PC-3 (cell line): ENCODE data around the gene TSC22D4. TPM values are rescaled to one million over a fixed set of nuclear protein-coding genes. Genes with fewer than 3 reads are reported as not detected.

Source experiments
- ATAC-seq: fragments of 200-7000 bp; cut with Tn5 transposase; 2 replicates; pipeline ENCODE4 v1.9.1; 2020; ENCODE audit warnings: mild to moderate bottlenecking, moderate library complexity
- BruUV-seq: library from RNA; stranded (reverse); fragments of 400-500 nt; replicated peaks from 2 replicates; lab custom pipeline; 2021; lab: Mats Ljungman, UMichigan
- CTCF ChIA-PET: fragments of 300-600 bp; sonication (Branson Sonifier 250); formaldehyde crosslinking; loops from one replicate; lab custom pipeline; 2022; ENCODE audit warnings: antibody characterized with exemption; lab: Charles Lee
- POLR2A ChIA-PET: fragments of 300-600 bp; sonication (Branson Sonifier 250); formaldehyde crosslinking; loops from one replicate; lab custom pipeline; 2022; ENCODE audit warnings: antibody characterized with exemption; ENCODE audit not compliant: unreplicated experiment; lab: Charles Lee
- DNase-seq: peaks from one replicate; pipeline ENCODE4 v3.0.0-alpha.2; 2015
- H2AFZ ChIP-seq: fragments of 300-600 bp; sonication (generic); 2 replicates; pipeline ENCODE4 v1.6.0; 2016; ENCODE audit warnings: antibody characterized with exemption, low read length
- H3F3A ChIP-seq: fragments of 300-600 bp; sonication (generic); one replicate; pipeline ENCODE4 v1.6.0; 2017; ENCODE audit warnings: antibody characterized with exemption, low read length, control low read depth, mild to moderate bottlenecking; ENCODE audit not compliant: unreplicated experiment
- H3K27ac ChIP-seq: fragments of 300-600 bp; sonication (generic); 2 replicates; pipeline ENCODE4 v1.5.1; 2016; ENCODE audit warnings: mild to moderate bottlenecking, low read length
- H3K27me3 ChIP-seq: fragments of 300-600 bp; sonication (generic); 2 replicates; pipeline ENCODE4 v1.6.1; 2016; ENCODE audit warnings: low read length, mixed read lengths
- H3K36me3 ChIP-seq: fragments of 300-600 bp; sonication (generic); 2 replicates; pipeline ENCODE4 v1.6.1; 2016; ENCODE audit warnings: low read depth, mixed run types, low read length, mixed read lengths
- H3K4me1 ChIP-seq: fragments of 300-600 bp; sonication (generic); 2 replicates; pipeline ENCODE4 v1.5.1; 2016; ENCODE audit warnings: low read length; ENCODE audit not compliant: insufficient read depth
- H3K4me2 ChIP-seq: fragments of 300-600 bp; sonication (generic); 2 replicates; pipeline ENCODE4 v1.6.0; 2016; ENCODE audit warnings: low read length
- H3K4me3 ChIP-seq: fragments of 300-600 bp; sonication (generic); 2 replicates; pipeline ENCODE4 v1.5.1; 2016; ENCODE audit warnings: mild to moderate bottlenecking, low read length, mixed read lengths
- H3K79me2 ChIP-seq: fragments of 300-600 bp; sonication (generic); 2 replicates; pipeline ENCODE4 v1.6.1; 2017; ENCODE audit warnings: low read length, mixed read lengths
- H3K9ac ChIP-seq: fragments of 300-600 bp; sonication (generic); 2 replicates; pipeline ENCODE4 v1.6.0; 2016; ENCODE audit warnings: mild to moderate bottlenecking, low read length
- H3K9me2 ChIP-seq: fragments of 300-600 bp; sonication (generic); replicated peaks from 2 replicates; pipeline ENCODE4 v1.6.1; 2016; ENCODE audit warnings: mixed run types, low read length, mixed read lengths
- H3K9me3 ChIP-seq: fragments of 300-600 bp; sonication (generic); 2 replicates; pipeline ENCODE4 v1.6.1; 2016; ENCODE audit warnings: low read length, mixed read lengths
- H4K20me1 ChIP-seq: fragments of 300-600 bp; sonication (generic); 2 replicates; pipeline ENCODE4 v1.6.1; 2016; ENCODE audit warnings: low read length, mixed read lengths
- EZH2 ChIP-seq: fragments of 300-600 bp; sonication (generic); IDR thresholded peaks from one replicate; pipeline ENCODE4 v1.6.1; 2017; ENCODE audit warnings: antibody characterized with exemption, mild to moderate bottlenecking, low read length; ENCODE audit not compliant: unreplicated experiment
- EZH2phosphoT487 ChIP-seq: fragments of 300-600 bp; sonication (generic); IDR thresholded peaks from 2 replicates; pipeline ENCODE4 v1.6.1; 2018; ENCODE audit warnings: mild to moderate bottlenecking, antibody characterized with exemption, low read length, borderline replicate concordance
- intact Hi-C: fragments of 100-400 bp; cut with micrococcal nuclease; formaldehyde crosslinking; loops from 2 replicates; pipeline ENCODE4 v1.9.0; 2023
- total RNA-seq: library from RNA; depleted of rRNA; stranded (reverse); fragments of >200 nt; gene quantifications from 2 replicates; pipeline ENCODE4 v1.2.3, GENCODE V29; 2014
- TF ChIP-seq, protein P1 (sequence below): fragments of 300-600 bp; sonication (generic); conservative IDR thresholded peaks from 2 replicates; pipeline ENCODE4 v1.5.1; 2017; ENCODE audit warnings: antibody characterized with exemption, low read depth, mild to moderate bottlenecking, low read length

TSC22D4 gene
- total RNA-seq, 1 experiment from 2014 or later, result 57.1 TPM

DNA sequence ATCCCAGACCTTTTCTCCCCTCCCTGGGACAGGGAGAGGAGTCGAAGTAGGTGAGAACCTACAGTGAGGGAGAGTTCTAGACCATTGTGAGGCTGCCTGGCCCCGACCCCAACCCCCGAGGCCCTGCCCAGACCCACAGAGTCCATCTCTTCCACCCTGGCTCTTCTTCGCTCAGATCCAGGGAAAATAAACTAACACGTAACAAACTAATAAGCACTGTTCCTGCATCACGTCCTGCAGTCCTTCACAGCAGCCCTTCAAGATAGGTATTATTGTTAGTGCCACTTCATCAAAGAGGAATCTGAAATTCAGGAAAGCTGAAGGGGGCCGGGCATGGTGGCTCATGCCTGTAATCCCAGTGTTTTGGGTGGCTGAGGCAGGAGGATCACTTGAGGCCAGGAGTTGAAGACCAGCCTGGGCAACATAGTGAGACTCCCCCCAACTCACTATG lies 14.8 kb downstream of the TSC22D4 start, which contains the start of gene SPACDR:
SPACDR (minus strand) TSS at position 51 of the 451 bp plus-strand sequence. CDS start 235 bp downstream, outside the sequence.
- ChIA-PET CTCF (no interaction called here), POLR2A (no interaction called here)
- DNase-seq, result no peak
- H3K4me2 ChIP-seq, result no peak within 1 kb of the TSS
- ATAC-seq, result no peak
- H3K79me2 ChIP-seq, result no peaks in the 10 kb centered on the region
- no peak within 1 kb of the TSS for H2AFZ ChIP-seq
- H3K9ac ChIP-seq, result no peak within 1 kb of the TSS
- no TSS peak for BruUV-seq
- no peak within 1 kb of the TSS for H3K27ac ChIP-seq
- H4K20me1 ChIP-seq, result no peaks in the 10 kb centered on the region
- no peaks in the 10 kb centered on the region for H3K4me1 ChIP-seq
- H3F3A ChIP-seq, result no peaks in the 10 kb centered on the region
- intact Hi-C loops, result loop anchor here (10.0 kb wide), 1 partner anchor 391 kb away; the partner anchor contains the start of gene SLC12A9
- H3K36me3 ChIP-seq, result no peaks in the 10 kb centered on the region
- no peak within 1 kb of the TSS for H3K4me3 ChIP-seq
- TF ChIP-seq EZH2, result no peak
- TF ChIP-seq, protein P1, sequence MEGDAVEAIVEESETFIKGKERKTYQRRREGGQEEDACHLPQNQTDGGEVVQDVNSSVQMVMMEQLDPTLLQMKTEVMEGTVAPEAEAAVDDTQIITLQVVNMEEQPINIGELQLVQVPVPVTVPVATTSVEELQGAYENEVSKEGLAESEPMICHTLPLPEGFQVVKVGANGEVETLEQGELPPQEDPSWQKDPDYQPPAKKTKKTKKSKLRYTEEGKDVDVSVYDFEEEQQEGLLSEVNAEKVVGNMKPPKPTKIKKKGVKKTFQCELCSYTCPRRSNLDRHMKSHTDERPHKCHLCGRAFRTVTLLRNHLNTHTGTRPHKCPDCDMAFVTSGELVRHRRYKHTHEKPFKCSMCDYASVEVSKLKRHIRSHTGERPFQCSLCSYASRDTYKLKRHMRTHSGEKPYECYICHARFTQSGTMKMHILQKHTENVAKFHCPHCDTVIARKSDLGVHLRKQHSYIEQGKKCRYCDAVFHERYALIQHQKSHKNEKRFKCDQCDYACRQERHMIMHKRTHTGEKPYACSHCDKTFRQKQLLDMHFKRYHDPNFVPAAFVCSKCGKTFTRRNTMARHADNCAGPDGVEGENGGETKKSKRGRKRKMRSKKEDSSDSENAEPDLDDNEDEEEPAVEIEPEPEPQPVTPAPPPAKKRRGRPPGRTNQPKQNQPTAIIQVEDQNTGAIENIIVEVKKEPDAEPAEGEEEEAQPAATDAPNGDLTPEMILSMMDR, result no peak
- TF ChIP-seq EZH2phosphoT487, result no peak
- H3K9me3 ChIP-seq, result no peaks in the 10 kb centered on the region
- no peaks in the 10 kb centered on the region for H3K9me2 ChIP-seq
- H3K27me3 ChIP-seq, result no peaks in the 10 kb centered on the region

DNA sequence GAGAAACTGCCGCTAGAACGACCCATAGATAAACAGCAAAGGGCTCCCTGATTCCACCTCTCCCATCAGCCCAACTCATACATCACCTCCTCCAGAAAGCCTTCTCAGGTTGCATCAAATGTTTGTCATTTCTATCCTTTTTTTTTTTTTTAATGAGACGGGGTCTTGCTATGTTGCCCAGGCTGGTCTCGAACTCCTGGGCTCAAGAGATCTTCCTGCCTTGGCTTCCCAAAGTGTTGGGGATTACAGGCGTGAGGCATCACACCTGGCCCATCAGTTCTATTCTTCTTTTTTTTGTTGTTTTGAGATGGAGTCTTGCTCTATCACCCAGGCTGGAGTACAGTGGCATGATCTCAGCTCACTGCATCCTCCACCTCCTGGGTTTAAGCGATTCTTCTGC lies 22.0 kb downstream of the TSC22D4 start:
- ChIA-PET POLR2A (no interaction called here), CTCF (no interaction called here)

DNA sequence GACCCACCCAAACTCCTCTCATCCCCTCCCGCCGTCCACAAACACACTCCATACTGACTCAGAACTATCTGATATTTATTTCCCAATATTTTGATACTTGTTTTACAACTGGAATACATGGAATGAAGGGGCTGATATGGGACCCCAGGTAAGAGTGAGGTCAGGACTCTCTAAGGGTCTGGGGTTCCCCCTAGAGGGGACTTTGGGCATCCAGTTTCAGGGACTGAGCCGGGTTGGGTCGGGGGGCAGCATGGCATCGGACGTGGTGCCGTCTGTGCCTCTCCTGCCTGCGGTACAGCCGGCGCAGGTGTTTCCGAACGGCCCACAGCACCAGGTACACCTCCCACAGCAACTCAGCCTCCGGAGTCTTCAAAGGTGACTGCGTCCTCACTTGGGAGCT lies 22.5 kb downstream of the TSC22D4 start:
- H3K79me2 ChIP-seq, result no peaks in the 10 kb centered on the region
- no peaks in the 10 kb centered on the region for H3K27me3 ChIP-seq
- H3K9me2 ChIP-seq, result no peaks in the 10 kb centered on the region
- no peaks in the 10 kb centered on the region for H3K4me1 ChIP-seq
- no peak overlapping the region for H3K4me3 ChIP-seq
- no peak overlapping the region for H3K4me2 ChIP-seq
- H3F3A ChIP-seq, result no peaks in the 10 kb centered on the region
- CTCF ChIA-PET, result no interaction called here
- H3K9me3 ChIP-seq, result no peaks in the 10 kb centered on the region
- TF ChIP-seq, protein P1, result no peak
- TF ChIP-seq EZH2phosphoT487, result no peak
- no peak for TF ChIP-seq EZH2
- no peak overlapping the region for H3K27ac ChIP-seq
- BruUV-seq, result no TSS peak
- H3K9ac ChIP-seq, result no peak overlapping the region
- no peaks in the 10 kb centered on the region for H3K36me3 ChIP-seq
- intact Hi-C loops, result no loop called here
- POLR2A ChIA-PET, result no interaction called here
- ATAC-seq, result no peak
- no peak for DNase-seq
- no peaks in the 10 kb centered on the region for H4K20me1 ChIP-seq
- H2AFZ ChIP-seq, result no peak overlapping the region

More for the DNA sequence above, 22.0 kb downstream of the TSC22D4 start:
- H3K36me3 ChIP-seq, result no peaks in the 10 kb centered on the region
- H3K79me2 ChIP-seq, result no peaks in the 10 kb centered on the region
- H3K9me3 ChIP-seq, result no peaks in the 10 kb centered on the region
- no peaks in the 10 kb centered on the region for H4K20me1 ChIP-seq
- H3K4me3 ChIP-seq, result no peak overlapping the region
- DNase-seq (no peak), ATAC-seq (no peak)
- no peaks in the 10 kb centered on the region for H3K9me2 ChIP-seq
- TF ChIP-seq EZH2 (no peak), EZH2phosphoT487 (no peak)
- TF ChIP-seq, protein P1, result no peak
- no peak overlapping the region for H3K9ac ChIP-seq
- no peaks in the 10 kb centered on the region for H3K4me1 ChIP-seq
- H3K27ac ChIP-seq, result no peak overlapping the region
- H2AFZ ChIP-seq, result no peak overlapping the region
- no peaks in the 10 kb centered on the region for H3K27me3 ChIP-seq
- intact Hi-C loops, result no loop called here
- no peaks in the 10 kb centered on the region for H3F3A ChIP-seq
- no peak overlapping the region for H3K4me2 ChIP-seq
- BruUV-seq, result no TSS peak
